ENCODE results near the gene TMCO4. TPM values are rescaled to one million over a fixed set of nuclear protein-coding genes. Genes with fewer than 3 reads are reported as not detected.

TMCO4 gene
- total and polyA plus RNA-seq, 2 of the 8 experiments (the other 6 are each of a cell fraction or from before 2014, with no cell fraction given), result 3.0 to 3.1 TPM

DNA sequence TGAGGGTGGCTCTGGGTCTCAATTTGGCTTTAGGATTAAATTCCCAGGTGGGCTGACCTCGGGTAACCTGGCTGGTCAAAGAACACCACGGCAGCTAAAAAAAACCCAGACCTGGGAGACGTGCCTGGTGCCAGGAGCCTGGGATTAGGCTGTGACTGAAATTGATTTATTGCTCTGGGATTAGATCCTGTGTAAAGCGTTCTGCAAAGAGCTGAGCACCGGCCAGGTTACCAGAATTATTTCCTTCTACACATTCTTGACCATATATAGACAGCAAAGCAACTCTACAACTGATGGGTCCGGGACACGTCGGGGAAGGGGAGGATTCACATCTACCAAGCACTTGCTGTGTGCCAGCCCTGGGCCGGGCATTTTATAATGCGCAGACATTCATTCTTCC is 45.2 kb downstream of the TMCO4 start (continued):
- TF ChIP-seq RAD21 (IDR thresholded peaks at IDR 0.05 in 1 of 2, conservative IDR thresholded peaks at IDR 0.05 in 1 of 2; ENCODE audit: low read depth in 2 of 2, low read length in 2 of 2) (no peak), TEAD4 (IDR thresholded peaks at IDR 0.05; ENCODE audit: low read depth, low read length) (no peak), POLR2AphosphoS5 (IDR thresholded peaks at IDR 0.05; ENCODE audit: low read depth, low read length) (no peak), EP300 (IDR thresholded peaks at IDR 0.05; ENCODE audit: borderline replicate concordance in 1 of 2, low read depth in 2 of 2, low read length in 2 of 2) (no peak), NANOG (IDR thresholded peaks at IDR 0.05; ENCODE audit: insufficient read depth, low read depth, low read length, poor library complexity, severe bottlenecking) (no peak)
- TF ChIP-seq, protein P1, sequence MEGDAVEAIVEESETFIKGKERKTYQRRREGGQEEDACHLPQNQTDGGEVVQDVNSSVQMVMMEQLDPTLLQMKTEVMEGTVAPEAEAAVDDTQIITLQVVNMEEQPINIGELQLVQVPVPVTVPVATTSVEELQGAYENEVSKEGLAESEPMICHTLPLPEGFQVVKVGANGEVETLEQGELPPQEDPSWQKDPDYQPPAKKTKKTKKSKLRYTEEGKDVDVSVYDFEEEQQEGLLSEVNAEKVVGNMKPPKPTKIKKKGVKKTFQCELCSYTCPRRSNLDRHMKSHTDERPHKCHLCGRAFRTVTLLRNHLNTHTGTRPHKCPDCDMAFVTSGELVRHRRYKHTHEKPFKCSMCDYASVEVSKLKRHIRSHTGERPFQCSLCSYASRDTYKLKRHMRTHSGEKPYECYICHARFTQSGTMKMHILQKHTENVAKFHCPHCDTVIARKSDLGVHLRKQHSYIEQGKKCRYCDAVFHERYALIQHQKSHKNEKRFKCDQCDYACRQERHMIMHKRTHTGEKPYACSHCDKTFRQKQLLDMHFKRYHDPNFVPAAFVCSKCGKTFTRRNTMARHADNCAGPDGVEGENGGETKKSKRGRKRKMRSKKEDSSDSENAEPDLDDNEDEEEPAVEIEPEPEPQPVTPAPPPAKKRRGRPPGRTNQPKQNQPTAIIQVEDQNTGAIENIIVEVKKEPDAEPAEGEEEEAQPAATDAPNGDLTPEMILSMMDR (IDR thresholded peaks at IDR 0.05; ENCODE audit: control extremely low read depth in 1 of 3, insufficient read depth in 1 of 3, low read depth in 1 of 3, low read length in 3 of 3), result no peak

Data from H1 (cell line).